ENCODE measurements around the gene RILPL2.
"Not testable (repeated sequence)": the region's sequence is repeated elsewhere in the genome, so short reads cannot be mapped to it uniquely, and the experiment has no call there.

The RILPL2 gene

DNA sequence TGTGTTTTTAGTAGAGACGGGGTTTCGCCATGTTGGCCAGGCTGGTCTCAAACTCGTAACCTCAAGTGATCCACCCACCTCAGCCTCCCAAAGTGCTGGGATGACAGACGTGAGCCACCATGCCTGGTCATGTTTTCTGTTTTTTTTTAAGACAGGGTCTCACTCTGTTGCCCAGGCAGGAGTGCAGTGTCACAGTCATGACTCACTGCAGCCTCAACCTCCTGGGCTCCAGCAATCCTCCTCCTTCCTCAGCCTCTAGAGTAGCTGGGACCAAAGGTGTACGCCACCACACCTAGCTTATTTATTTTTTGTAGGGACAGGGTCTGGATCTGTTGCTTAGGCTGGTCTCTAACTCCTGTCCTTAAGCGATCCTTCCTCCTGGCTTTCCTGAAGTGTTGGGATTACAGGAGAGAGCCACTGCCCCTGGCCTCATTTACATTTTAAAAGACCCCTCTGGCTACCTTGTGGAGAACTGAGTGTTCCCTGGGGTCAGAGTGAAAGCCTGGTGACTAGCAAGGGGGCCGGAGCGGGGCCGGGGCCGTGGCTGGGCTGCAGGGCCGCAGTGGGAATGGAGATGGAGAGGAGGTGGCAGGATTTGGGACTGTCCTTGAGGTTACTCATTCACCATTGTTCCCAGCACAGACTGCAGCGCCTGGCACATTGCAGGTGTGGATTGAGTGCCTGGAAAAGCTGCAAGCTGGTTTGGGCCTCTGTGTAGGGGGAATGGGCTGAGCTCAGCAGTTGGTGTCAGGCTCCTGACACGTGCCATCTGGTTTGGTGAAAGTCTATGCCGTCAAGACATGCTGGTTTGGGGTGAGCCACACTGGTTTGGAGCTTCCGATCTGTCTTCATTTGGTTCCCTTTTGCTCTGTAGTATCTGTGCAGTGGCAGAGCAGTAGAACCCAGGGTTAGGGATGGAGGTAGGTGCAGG lies 34.5 kb downstream of the RILPL2 start:
- DNase-seq = no peak

DNA sequence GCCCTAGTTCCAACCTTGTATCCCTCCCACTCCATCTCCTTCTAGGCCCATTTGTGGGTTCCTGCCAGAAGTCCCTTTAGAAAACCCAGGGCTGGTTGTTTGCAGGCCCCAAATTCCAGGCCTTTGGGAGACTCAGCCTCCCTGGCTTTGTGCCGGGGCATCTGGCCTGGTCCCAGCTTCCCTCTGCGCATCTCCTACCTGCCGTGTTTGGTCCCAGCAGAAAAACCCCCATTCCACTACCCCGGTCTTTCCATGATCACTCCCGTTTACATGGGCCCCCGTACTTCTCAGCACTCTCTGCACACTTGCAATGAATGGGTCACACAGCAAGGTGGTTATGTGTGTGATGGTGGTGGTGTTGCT lies 37.2 kb downstream of the RILPL2 start:
- no peak for DNase-seq

DNA sequence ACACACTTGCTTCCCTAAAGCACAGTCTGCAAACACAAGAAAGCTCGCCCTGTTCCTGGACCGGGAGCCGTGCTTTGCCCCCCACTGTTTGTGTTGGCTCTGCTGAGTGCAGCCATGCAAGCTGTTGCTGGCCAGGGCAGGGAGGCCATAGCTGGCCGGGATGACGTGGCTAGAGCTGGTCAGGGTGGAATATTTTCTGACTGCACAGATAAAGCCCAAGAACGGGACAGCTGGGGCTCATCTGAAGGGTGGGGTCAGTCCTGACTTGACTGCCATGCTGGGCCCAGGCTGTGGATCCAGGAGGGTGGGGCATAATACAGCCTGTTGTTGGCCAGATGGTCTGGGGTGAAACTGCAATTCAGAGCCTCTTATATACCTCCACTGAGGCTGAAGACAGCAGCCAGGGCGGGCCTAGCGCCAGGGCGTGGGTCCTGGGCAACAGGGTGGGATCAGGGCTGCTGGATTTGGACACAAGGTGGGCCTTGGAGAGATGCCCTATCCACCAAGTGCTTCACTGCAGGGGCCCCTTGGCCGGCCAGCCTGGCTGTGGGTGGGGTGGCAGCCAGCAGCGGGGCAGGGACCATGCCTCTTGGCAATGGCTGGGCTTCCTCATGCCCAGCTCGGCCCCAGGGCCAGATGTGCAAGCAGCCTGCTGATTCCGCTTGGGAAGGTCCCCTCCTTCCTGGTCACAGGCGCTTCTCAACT lies 37.8 kb downstream of the RILPL2 start:
- DNase-seq = no peak

GRCh38 chr12:123398177-123398549 lies 38.3 kb downstream of the RILPL2 start:
- DNase-seq = no peak

DNA sequence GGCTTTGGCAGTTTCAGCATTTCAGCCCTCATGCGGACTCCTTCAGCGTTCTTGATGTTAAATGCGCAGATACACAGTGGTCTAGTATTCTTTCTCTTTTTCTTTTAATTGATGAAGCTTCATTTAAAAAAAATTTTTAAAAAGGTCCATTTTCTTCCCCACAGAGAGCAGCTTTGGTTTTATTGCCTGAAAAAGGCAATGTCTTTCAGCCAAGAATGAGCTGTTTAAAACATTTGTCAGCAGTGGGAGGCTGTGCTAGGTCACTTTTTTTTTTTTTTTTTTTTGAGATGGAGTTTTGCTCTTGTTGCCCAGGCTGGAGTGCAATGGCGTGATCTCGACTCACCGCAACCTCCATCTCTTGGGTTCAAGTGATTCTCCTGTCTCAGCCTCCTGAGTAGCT lies 39.1 kb downstream of the RILPL2 start:
- no peak for DNase-seq

- DNase-seq = no peak
Measured at GRCh38 chr12:123396954-123397353, 39.5 kb downstream of the RILPL2 start.

- no peak for DNase-seq
Measured at GRCh38 chr12:123396543-123396942, 39.9 kb downstream of the RILPL2 start.

- DNase-seq = no peak
Measured at GRCh38 chr12:123395236-123395635, 41.2 kb downstream of the RILPL2 start.

- no peak for DNase-seq
Measured at GRCh38 chr12:123393747-123394146, 42.7 kb downstream of the RILPL2 start.

GRCh38 chr12:123391546-123392343 lies 44.7 kb downstream of the RILPL2 start:
- no peak for DNase-seq

DNA sequence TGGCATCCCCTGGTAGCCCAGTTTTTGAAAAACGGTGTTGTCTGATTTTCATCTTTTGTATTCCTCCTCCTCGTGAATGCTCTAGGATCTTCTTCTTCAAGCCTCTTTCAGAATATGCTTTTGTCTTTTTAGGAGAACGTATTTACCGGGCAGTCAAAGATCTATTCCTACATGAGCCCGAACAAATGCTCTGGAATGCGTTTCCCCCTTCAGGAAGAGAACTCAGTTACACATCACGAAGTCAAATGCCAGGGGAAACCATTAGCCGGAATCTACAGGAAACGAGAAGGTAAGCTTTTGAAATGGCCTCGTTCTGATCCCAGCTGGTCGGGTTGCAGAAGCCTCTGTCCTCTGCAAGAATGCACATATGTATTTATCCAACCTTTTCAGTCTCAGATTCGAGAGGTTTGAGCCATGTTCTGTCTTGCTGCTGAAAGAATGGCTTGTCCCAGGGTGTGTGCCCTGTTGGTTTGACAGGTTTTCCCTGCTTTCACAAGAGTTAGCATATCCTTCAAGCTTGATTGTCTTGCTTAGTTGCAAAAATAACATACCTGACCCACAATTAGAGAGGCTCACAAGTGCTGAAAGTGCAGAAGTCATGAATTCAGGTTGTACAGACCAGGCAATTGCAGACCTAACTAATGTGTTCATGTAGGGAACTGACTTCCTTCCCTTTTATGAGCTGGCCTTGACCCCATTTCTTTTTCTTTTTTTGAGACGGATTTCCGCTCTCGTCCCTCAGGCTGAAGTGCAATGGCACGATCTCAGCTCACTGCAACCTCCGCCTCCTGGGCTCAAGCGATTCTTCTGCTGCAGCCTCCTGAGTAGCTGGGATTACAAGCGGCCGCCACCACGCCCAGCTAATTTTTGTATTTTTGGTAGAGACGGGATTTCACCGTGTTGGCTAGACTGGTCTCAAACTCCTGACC lies 45.7 kb downstream of the RILPL2 start:
- DNase-seq = no peak

DNA sequence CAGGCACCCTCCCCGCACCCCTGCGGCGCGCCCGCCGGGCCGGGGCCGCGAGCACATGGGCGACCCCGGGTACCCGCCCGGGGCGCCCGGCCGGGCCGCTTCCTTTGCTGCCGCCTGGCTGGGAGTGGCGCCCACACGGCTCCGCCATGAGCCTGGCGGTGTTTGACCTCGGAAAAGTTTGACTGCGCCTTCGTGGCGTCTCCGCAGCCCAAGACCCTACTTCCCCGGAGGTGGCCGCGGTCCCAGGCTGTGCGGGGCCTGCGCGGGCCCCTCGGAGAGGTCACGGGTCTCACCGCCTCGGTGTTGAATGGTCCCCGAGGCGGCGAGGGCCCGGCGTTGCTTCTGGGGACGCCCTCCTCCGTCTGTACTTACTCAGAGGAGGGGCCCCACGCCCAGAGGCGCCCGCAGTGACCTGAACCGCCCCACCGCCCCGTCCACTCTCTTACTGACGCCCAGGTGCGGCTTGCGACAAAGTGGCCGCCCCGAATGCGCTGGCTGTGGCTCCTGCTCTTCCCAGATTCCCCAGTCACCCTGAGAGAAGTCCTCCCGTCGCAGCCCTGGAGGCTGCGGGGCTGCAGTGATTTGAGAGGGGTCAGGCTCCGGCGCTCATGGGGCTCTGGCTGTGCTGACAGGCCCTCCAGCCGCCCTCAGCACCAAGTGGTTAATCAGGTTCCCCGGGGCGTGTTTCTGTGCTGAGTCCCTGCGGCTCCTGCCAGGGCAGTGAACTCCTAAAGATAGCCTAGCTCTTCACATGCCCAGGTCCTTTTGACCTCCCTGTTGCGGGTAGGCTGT lies 46.7 kb downstream of the RILPL2 start:
- peak; percentile 28 for DNase-seq

- no peak for DNase-seq
Measured at GRCh38 chr12:123388951-123389559, 47.4 kb downstream of the RILPL2 start.

- peak; percentile 70 for DNase-seq
Measured at GRCh38 chr12:123388177-123388950, 48.1 kb downstream of the RILPL2 start.

DNA sequence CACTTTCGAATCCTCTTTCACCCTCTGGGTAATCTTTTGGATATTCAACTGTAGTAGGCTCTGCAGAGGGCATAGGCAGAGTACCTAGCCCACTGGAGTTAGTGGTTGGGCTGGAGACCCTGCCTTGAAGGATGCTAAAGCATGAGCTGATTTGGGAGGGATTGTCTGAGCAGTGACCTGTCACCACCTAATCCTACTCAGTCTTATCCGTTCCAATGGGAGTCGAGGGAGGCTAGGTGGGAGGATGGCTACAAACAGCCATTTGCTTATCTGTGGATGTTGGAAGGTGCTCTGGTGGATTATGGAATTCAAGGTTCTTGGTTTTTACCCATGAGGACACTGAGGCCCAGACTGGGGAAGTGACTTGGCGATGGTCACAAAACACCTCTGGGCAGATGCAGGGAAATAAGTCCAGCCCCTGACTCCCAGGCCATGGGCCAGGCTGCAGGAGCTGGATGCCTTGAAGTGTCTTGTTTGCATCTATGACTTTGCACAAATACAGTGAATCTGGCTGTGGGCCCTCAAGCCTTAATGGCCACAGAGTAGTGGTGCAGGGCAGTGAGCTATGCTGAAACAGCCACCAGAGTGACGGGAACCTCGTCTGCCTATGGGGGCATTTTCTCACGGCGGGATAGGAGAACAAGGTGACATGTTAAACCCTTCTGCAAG lies 48.8 kb downstream of the RILPL2 start:
- no peak for DNase-seq

DNA sequence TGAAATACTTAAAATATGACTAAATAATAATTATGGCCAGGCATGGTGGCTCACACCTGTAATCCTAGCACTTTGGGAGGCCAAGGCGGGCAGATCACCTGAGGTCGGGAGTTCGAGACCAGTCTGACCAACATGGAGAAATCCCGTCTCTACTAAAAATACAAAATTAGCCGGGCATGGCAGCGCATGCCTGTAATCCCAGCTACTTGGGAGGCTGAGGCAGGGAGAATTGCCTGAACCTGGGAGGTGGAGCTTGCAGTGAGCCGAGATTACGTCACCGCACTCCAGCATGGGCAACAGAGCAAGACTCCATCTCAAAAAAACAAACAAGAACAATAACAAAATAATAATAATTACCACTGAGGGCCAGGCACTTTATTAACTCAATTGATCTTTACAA lies 50.9 kb downstream of the RILPL2 start:
- not testable (repeated sequence) for DNase-seq

GRCh38 chr12:123384994-123385376 lies 51.5 kb downstream of the RILPL2 start:
- no peak for DNase-seq

DNA sequence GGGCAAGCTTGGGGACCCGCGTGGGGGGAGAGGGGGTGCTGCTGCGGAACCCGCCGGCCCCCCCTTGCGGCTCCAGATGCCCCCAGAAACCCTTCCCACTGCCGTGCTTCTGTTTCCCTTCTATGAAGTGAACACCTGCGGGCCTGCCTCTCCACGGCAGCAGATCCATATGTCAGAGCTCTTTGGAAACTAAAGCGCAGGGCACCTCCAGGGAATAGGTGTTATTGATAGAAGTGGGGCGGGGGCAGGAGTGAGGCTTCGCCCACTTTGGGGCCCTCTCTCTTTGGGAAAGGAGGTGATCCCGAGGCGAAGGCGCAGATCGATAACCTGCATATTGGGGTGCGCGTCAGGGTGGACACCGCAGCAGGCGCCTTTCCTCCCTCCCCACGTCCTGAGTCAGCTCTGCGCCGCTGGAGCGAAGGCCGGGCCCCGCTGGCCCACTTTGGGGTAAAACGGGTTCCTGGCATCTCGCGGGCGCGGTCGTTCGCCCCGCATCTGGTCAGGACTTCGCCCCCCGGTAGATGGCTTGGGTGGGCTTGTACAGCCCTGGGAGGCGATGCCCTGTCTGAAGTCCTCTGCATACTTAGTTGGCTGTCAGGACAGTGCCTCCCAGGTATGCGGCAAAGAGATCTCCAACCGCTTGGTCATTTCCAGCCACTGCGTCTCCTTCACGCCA lies 52.0 kb downstream of the RILPL2 start:
- DNase-seq = no peak

GRCh38 chr12:123382684-123383083 lies 53.8 kb downstream of the RILPL2 start:
- no peak for DNase-seq

All from stimulated activated CD4-positive, alpha-beta T cell treated with anti-CD3 and anti-CD28 coated beads, Interleukin-12 subunit alpha, Interleukin-12 subunit beta, amount 100 ng/mL, for 4 hours (primary cell).